ENCODE results near the gene TSHZ2.

TSHZ2 gene

GRCh38 chr20:53069132-53069531 lies 97.0 kb downstream of the TSHZ2 start:
- CTCF ChIA-PET: no interaction called here
- TF ChIP-seq SP1 (IDR thresholded peaks at IDR 0.05) (no peak), FOXA1 (IDR thresholded peaks at IDR 0.05) (no peak), FOXK2 (IDR thresholded peaks at IDR 0.05) (no peak), ARNT (IDR thresholded peaks at IDR 0.05) (no peak), ZNF384 (IDR thresholded peaks at IDR 0.05) (no peak), ELF4 (IDR thresholded peaks at IDR 0.05) (no peak), BHLHE40 (IDR thresholded peaks at IDR 0.05; ENCODE audit: borderline replicate concordance) (no peak), FOXM1 (IDR thresholded peaks at IDR 0.05; ENCODE audit: borderline replicate concordance) (no peak), CTBP1 (IDR thresholded peaks at IDR 0.05; ENCODE audit: borderline replicate concordance) (no peak), TARDBP (IDR thresholded peaks at IDR 0.05) (no peak), LEF1 (IDR thresholded peaks at IDR 0.05; ENCODE audit: borderline replicate concordance) (no peak)
- POLR2A ChIA-PET: no interaction called here
- DNase-seq (ENCODE audit: extremely low spot score): no peak

GRCh38 chr20:53070224-53070623 lies 98.1 kb downstream of the TSHZ2 start:
- POLR2A ChIA-PET: no interaction called here
- CTCF ChIA-PET: interaction anchor here (0.5 kb wide), 1 partner anchor 137 kb away, joined by 3 read pairs; no protein-coding TSS in a partner anchor
- no peak for TF ChIP-seq L3MBTL2 (conservative IDR thresholded peaks at IDR 0.05)
- TF ChIP-seq LEF1 (IDR thresholded peaks at IDR 0.05; ENCODE audit: borderline replicate concordance): no peak
- no peak for TF ChIP-seq FOXM1 (IDR thresholded peaks at IDR 0.05; ENCODE audit: borderline replicate concordance)
- no peak for TF ChIP-seq CTBP1 (IDR thresholded peaks at IDR 0.05; ENCODE audit: borderline replicate concordance)
- no peak for TF ChIP-seq BHLHE40 (IDR thresholded peaks at IDR 0.05; ENCODE audit: borderline replicate concordance)
- TF ChIP-seq HDGF (IDR thresholded peaks at IDR 0.05; ENCODE audit: borderline replicate concordance): no peak
- no peak for TF ChIP-seq ZNF384 (IDR thresholded peaks at IDR 0.05)
- no peak for TF ChIP-seq ELF4 (IDR thresholded peaks at IDR 0.05)
- TF ChIP-seq SUZ12 (IDR thresholded peaks at IDR 0.05): no peak
- TF ChIP-seq SP1 (IDR thresholded peaks at IDR 0.05): no peak
- TF ChIP-seq NFRKB (IDR thresholded peaks at IDR 0.05): no peak
- TF ChIP-seq FOXK2 (IDR thresholded peaks at IDR 0.05): no peak
- no peak for TF ChIP-seq PKNOX1 (IDR thresholded peaks at IDR 0.05)
- no peak for DNase-seq (ENCODE audit: extremely low spot score)

- ChIA-PET CTCF (no interaction called here), POLR2A (no interaction called here)
Observed at GRCh38 chr20:53070706-53071392, 98.7 kb downstream of the TSHZ2 start.

GRCh38 chr20:53071833-53072232 lies 99.7 kb downstream of the TSHZ2 start:
- DNase-seq (ENCODE audit: extremely low spot score): no peak
- ChIA-PET POLR2A (no interaction called here), CTCF (no interaction called here)
- TF ChIP-seq ELF4 (IDR thresholded peaks at IDR 0.05) (no peak), PKNOX1 (IDR thresholded peaks at IDR 0.05) (no peak), SP1 (IDR thresholded peaks at IDR 0.05) (no peak), LEF1 (IDR thresholded peaks at IDR 0.05; ENCODE audit: borderline replicate concordance) (no peak), BHLHE40 (IDR thresholded peaks at IDR 0.05; ENCODE audit: borderline replicate concordance) (no peak), FOXK2 (IDR thresholded peaks at IDR 0.05) (no peak), ZNF384 (IDR thresholded peaks at IDR 0.05) (no peak), FOXM1 (IDR thresholded peaks at IDR 0.05; ENCODE audit: borderline replicate concordance) (no peak), FOXA1 (IDR thresholded peaks at IDR 0.05) (no peak), NFRKB (IDR thresholded peaks at IDR 0.05) (no peak), SUZ12 (IDR thresholded peaks at IDR 0.05) (no peak), TARDBP (IDR thresholded peaks at IDR 0.05) (no peak), HDGF (IDR thresholded peaks at IDR 0.05; ENCODE audit: borderline replicate concordance) (no peak), ARNT (IDR thresholded peaks at IDR 0.05) (no peak), L3MBTL2 (conservative IDR thresholded peaks at IDR 0.05) (no peak), CTBP1 (IDR thresholded peaks at IDR 0.05; ENCODE audit: borderline replicate concordance) (no peak)

More at GRCh38 chr20:53070706-53071392, 98.7 kb downstream of the TSHZ2 start:
- no peak for DNase-seq (ENCODE audit: extremely low spot score)
- no peak for TF ChIP-seq CTBP1 (IDR thresholded peaks at IDR 0.05; ENCODE audit: borderline replicate concordance)
- TF ChIP-seq BHLHE40 (IDR thresholded peaks at IDR 0.05; ENCODE audit: borderline replicate concordance): no peak
- no peak for TF ChIP-seq ARNT (IDR thresholded peaks at IDR 0.05)
- TF ChIP-seq SUZ12 (IDR thresholded peaks at IDR 0.05): no peak
- TF ChIP-seq FOXM1 (IDR thresholded peaks at IDR 0.05; ENCODE audit: borderline replicate concordance): no peak
- TF ChIP-seq TARDBP (IDR thresholded peaks at IDR 0.05): no peak
- TF ChIP-seq FOXK2 (IDR thresholded peaks at IDR 0.05): no peak
- TF ChIP-seq ZNF384 (IDR thresholded peaks at IDR 0.05): no peak
- no peak for TF ChIP-seq PKNOX1 (IDR thresholded peaks at IDR 0.05)
- no peak for TF ChIP-seq L3MBTL2 (conservative IDR thresholded peaks at IDR 0.05)
- TF ChIP-seq HDGF (IDR thresholded peaks at IDR 0.05; ENCODE audit: borderline replicate concordance): no peak
- no peak for TF ChIP-seq LEF1 (IDR thresholded peaks at IDR 0.05; ENCODE audit: borderline replicate concordance)
- TF ChIP-seq NFRKB (IDR thresholded peaks at IDR 0.05): no peak
- TF ChIP-seq FOXA1 (IDR thresholded peaks at IDR 0.05): no peak
- TF ChIP-seq SP1 (IDR thresholded peaks at IDR 0.05): no peak
- no peak for TF ChIP-seq ELF4 (IDR thresholded peaks at IDR 0.05)

- no peak for DNase-seq (ENCODE audit: extremely low spot score)
- ChIA-PET CTCF (no interaction called here), POLR2A (no interaction called here)
- TF ChIP-seq HDGF (IDR thresholded peaks at IDR 0.05; ENCODE audit: borderline replicate concordance) (no peak), ELF4 (IDR thresholded peaks at IDR 0.05) (no peak), SP1 (IDR thresholded peaks at IDR 0.05) (no peak), LEF1 (IDR thresholded peaks at IDR 0.05; ENCODE audit: borderline replicate concordance) (no peak), FOXA1 (IDR thresholded peaks at IDR 0.05) (no peak), TARDBP (IDR thresholded peaks at IDR 0.05) (no peak), SUZ12 (IDR thresholded peaks at IDR 0.05) (no peak), FOXM1 (IDR thresholded peaks at IDR 0.05; ENCODE audit: borderline replicate concordance) (no peak), NFRKB (IDR thresholded peaks at IDR 0.05) (no peak), L3MBTL2 (conservative IDR thresholded peaks at IDR 0.05) (no peak), ZNF384 (IDR thresholded peaks at IDR 0.05) (no peak), FOXK2 (IDR thresholded peaks at IDR 0.05) (no peak), ARNT (IDR thresholded peaks at IDR 0.05) (no peak)
Observed at GRCh38 chr20:53072923-53073579, 100.9 kb downstream of the TSHZ2 start.

Measured in HEK293T (cell line).